ENCODE measurements around the gene TMEM219.

GRCh38 chr16:30010844-30011713 lies 49.2 kb downstream of the TMEM219 start, which contains the start of gene DOC2A:
- no peak for TF ChIP-seq EZH2phosphoT487 (conservative IDR thresholded peaks at IDR 0.05; ENCODE audit: low read length)
- TF ChIP-seq, protein P1, sequence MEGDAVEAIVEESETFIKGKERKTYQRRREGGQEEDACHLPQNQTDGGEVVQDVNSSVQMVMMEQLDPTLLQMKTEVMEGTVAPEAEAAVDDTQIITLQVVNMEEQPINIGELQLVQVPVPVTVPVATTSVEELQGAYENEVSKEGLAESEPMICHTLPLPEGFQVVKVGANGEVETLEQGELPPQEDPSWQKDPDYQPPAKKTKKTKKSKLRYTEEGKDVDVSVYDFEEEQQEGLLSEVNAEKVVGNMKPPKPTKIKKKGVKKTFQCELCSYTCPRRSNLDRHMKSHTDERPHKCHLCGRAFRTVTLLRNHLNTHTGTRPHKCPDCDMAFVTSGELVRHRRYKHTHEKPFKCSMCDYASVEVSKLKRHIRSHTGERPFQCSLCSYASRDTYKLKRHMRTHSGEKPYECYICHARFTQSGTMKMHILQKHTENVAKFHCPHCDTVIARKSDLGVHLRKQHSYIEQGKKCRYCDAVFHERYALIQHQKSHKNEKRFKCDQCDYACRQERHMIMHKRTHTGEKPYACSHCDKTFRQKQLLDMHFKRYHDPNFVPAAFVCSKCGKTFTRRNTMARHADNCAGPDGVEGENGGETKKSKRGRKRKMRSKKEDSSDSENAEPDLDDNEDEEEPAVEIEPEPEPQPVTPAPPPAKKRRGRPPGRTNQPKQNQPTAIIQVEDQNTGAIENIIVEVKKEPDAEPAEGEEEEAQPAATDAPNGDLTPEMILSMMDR (IDR thresholded peaks at IDR 0.05; ENCODE audit: insufficient read depth, low read length, poor library complexity, severe bottlenecking): no peak
